Stimulated activated CD4-positive, alpha-beta T cell treated with anti-CD3 and anti-CD28 coated beads, TNF-alpha, amount 100 ng/mL, for 4 hours (primary cell): ENCODE results near the gene PRH2.

Experiments
- DNase-seq, 3 experiments: peaks; one replicate each; pipeline ENCODE4 v3.0.0-alpha.2; 2020; ENCODE audit warnings: low read depth in 3 of 3

PRH2 gene

DNA sequence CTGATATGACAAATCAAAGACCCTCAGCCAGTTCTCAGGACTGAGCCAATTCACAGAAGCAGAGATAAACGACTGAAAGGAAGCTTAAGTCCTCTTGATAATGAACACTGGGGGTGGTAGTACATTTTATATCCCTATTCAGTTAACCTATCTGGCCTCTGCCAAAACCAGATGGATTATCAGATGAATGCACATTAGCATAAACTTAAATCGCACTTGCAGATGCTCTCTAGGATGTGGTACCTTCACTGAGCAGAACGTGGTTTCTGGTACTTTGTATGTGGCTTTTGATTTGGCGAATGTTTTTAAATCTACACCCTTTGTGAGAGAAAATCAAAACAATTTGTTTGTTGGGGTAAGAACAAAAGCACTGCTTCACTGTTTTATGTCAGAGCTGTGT is 31.2 kb downstream of the PRH2 start:
- DNase-seq = no peak

DNA sequence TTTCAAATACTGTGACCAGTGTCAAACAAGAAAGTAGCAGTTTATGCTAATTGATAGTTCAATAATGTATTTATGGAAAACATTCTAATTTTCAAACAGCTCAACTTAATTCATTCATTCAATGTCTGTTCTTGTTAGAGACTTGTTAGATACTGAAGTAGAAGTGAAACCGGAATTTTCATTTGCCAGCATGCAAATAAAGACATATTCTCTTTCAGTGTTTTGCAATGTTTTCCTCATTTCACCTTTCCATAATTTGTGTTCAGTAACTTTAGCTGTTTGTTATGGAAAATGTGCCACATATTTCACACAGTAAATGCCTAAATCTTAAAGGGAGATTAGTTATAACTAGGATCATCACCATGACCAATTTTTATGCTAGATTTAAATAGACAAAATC is 36.4 kb downstream of the PRH2 start:
- no peak for DNase-seq

GRCh38 chr12:10966314-10966713 is 37.3 kb downstream of the PRH2 start:
- DNase-seq = no peak

- DNase-seq = no peak
These were observed 38.4 kb downstream of the PRH2 start for GRCh38 chr12:10967409-10967808.

DNA sequence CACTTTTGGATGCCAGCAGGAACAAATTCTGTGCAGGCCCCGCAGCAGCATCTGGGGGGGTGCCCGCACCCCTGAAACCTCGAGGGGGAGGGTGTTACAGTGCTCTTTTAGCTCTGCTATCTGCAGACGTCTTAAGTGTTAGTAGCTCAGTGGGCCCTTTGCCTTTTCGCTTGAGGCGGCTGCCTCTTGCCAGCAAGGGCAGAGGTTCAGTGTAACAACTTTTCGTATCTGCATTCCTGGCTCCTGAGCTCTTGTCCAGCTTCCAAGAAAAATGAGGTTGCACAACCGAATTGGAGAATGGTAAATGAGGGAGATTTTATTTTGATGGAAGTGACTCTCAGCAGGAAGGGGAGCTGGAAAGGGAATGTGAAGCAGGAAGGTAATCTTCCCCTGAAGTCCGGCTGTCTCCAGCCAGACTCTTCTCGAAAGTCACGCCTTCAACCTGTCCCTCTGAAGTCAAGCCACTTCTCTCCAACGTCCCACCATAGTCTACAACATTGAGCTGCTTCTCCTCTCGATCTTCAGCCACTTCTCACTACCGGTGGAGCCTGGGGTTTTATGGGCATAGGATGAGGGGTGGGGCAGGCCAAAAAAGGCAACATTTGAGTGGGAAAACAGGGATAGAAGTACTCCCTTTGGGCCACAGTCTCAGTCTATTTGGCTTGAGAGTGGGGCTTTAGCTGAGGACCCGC is 39.9 kb downstream of the PRH2 start:
- DNase-seq = no peak

- no peak for DNase-seq
These were observed 45.9 kb downstream of the PRH2 start for GRCh38 chr12:10974965-10975364.

DNA sequence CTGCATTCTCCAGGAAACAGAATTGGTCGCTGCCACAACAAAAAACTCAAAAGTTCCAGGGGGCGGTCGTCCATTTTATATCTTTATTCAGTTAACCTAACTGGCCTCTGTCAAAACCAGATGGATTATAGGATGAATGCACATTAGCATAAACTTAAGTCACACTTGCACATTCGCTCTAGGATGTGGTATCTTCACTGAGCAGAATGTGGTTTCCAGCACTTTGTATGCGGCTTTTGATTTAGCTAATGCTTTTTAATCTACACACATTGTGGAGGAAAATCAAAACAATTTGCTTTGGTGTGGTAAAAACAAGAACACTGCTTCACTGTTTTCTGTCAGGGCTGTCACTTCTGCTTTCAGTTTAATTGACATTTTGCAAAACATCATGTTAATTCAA is 53.2 kb downstream of the PRH2 start:
- DNase-seq = peak in 1 of 3 experiments; percentile 4
